ENCODE results near the gene ATP9A.
A peak's percentile ranks its signal among the peaks of the same experiment; 100 is the strongest.
"Not testable (repeated sequence)": the region's sequence is repeated elsewhere in the genome, so short reads cannot be mapped to it uniquely, and the experiment has no call there.

The ATP9A gene

DNA sequence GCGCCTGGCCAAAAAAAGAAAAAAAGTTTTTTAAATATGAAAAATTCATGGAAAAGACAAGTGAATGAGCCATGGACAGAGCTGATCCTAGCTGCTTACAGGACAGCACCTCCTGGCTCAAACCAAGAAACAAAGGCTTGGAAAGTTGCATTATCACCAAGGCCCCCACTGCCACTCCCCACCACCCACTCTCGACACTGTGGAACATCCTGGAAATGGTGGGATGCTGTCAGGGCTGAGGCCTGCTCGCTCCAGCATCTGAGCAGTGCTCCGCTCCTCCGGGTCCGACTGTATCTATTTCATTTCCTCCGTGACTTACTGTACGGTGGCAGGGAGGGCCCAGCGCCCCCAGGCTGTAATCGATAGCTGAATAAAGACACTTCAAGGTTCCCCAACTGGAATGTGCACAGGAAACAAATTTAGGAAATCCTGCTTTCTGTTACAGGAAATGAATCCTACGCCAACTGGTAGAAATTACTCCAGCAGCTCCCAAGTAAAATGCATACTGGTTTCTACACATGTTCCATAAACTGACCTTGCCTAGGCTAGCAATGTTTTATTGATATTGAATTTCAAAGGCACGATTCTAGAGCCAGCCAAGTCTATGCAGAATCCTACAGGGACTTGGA lies 116.2 kb downstream of the ATP9A start:
- DNase-seq (ENCODE audit: low spot score): peak; percentile 80

DNA sequence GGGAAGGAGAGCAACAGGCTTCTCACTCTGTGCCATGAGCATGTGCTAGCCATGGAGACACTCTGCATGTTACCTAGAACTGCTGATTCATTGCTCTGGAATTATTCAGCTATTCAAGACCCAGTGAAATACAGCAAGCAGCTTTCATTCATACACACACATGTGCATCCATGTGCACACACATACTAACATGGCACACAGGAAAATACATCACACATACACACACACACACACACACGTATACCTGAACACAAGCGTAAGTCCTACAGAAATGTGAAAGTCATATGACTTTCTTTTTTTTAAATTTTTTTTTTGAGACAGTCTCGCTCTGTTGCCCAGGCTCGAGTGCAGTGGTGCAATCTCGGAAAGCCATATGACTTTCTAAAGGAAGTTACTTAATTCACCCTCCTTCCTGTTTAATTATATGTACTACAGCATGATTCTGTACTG lies 117.5 kb downstream of the ATP9A start:
- DNase-seq (ENCODE audit: low spot score): peak; percentile 73

DNA sequence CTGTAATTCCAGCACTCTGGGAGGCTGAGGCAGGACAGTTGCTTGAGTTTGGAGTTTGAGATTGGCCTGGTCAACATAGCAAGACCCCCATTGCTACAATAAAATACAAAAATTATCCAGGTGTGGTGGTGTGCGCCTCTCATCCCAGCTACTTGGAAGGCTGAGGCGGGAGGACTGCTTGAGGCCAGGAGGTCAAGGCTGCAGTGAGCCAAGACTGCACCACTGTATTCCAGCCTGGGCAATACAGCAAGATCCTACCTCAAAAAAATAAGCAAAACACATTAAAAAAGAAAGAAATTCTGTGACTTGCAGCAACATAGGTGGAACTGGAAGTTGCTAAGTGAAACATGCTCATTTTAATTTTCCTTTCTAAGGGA lies 119.6 kb downstream of the ATP9A start:
- DNase-seq (ENCODE audit: low spot score): no peak

DNA sequence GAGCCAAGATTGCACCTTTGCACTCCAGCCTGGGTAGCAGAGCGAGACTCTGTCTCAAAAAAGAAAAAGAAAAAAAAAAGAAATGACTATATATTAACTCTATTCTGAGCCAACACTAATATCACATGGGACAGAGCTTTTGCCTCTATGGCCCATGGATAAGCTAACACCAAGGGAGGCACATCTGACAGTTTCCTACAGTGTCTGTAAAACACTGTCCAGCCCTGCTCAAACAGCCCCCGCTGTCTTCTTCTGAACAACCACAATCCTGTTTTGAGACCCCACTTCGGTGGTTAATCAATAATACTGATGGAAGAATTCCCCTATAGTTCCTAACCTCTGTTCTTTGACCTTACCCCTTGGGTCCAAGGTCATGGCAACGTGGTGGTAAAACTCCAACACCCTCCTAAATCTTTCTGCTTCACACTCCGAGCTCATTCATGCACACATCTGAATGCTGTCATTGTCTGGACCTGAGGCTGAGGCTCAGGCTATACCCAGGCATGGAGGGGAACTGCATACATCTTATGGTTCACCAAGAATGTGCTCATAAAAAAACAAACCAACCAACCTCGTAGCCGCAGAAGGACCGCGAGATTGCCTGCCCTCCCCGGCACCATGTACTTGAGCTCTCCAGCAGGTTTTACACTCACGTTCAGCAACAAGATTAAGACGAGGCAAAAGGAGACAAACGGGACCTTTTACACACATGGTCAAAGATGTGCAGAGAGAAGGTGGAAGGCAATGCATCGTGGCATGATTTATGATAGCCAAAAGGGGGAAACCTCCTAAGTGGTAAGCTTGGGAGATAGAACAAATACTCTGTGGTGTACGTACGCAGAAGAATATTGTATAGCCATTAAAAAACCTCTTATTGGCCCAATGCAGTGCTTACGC lies 120.3 kb downstream of the ATP9A start:
- no peak for DNase-seq (ENCODE audit: low spot score)

DNA sequence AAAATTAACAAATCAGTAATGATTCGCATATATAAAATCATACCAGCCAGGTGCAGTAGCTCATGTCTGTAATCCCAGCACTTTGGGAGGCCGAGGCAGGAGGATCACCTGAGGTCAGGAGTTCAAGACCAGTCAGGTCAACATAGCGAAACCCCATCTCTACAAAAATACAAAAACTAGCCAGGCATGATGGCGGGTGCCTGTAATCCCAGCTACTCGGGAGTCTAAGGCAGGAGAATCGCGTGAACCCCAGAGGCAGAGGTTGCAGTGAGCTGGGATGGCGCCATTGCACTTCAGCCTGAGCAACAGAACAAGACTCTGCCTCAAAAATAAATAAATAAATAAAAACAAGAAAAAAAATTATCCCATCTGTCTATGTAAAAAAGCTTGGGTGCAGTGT lies 124.4 kb downstream of the ATP9A start:
- not testable (repeated sequence) for DNase-seq (ENCODE audit: low spot score)

DNA sequence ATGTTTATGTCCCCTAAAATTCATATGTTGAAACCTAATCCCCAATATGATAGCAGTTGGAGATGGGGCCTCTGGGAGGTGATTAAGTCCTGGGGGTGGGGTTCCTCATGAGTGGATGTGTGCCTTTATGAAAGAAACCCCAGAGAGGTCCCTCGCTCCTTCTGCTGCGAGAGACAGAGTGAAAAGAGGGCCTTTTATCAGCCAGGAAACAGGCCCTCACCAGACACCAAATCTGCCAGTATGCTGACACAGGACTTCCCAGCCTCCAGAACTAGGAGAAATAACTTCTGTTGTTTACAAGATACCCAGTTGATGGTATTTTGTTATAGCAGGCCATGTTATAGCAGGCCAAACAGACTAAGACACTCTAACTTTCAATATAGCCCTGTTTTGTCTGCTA lies 124.8 kb downstream of the ATP9A start:
- no peak for DNase-seq (ENCODE audit: low spot score)

DNA sequence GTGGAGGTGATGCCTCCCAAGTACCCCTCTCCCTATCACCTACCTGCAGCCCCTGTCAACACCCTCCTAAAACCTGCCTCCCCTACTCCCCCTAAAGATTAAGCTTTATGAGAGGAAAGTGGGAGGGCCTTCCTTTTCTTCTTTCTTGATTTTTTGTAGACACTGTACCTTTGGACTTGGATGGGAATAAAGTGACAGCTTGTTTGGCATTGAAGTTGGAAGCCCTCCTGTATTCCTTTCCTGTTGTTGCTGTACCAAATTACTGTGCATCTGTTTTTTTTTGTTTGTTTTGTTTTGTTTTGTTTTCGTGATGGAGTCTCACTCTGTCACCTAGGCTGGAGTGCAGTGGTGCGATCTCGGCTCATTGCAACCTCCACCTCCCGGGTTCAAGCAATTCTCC lies 126.3 kb downstream of the ATP9A start:
- no peak for DNase-seq (ENCODE audit: low spot score)

DNA sequence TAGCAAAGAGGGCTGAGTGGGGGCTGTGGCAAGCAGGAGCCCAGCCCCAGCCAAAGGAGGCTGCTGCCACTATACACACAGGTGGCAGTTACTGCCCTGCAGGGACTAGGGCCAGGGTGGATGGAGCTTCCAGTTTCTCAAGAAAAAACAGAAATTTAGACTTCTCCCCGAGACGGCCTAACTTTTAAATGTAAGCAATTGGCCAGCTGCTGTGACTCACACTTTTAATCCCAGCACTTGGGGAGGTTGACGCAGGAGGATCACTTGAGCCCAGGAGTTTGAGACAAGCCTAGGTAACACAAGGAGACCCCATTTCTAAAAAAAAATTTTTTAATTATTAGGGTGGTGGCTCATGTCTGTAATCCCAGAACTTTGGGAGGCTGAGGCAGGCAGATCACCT lies 127.4 kb downstream of the ATP9A start:
- DNase-seq (ENCODE audit: low spot score): no peak

DNA sequence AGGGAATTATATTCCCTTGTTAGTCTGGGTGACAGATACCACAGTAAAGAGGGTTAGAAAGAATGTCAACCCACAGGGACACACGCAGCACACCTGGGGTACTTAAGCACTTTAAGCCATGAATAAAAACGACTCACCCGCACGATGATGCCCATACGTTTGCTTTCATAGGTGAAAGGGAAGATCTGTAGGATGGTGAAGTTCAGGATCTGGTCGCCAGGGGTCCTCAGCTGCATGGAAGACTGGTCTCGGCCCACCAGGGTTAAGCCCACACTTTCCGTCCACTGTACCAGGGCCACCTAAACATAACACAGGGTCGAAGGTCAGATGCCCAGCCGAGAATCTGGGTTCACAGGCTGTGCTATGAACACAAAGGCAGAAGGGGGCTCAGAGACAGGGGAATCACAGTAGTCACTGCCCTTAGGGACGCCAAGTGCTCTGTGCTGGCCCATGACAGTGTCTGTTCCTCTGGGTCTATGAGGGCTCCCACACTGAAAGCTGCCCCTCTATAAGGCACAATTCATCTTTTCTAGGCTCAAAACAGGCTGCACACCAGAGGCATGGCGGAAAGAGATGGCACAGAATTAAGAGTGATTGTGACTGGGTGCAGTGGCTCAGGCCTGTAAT lies 128.9 kb downstream of the ATP9A start:
- DNase-seq (ENCODE audit: low spot score): peak; percentile 77

DNA sequence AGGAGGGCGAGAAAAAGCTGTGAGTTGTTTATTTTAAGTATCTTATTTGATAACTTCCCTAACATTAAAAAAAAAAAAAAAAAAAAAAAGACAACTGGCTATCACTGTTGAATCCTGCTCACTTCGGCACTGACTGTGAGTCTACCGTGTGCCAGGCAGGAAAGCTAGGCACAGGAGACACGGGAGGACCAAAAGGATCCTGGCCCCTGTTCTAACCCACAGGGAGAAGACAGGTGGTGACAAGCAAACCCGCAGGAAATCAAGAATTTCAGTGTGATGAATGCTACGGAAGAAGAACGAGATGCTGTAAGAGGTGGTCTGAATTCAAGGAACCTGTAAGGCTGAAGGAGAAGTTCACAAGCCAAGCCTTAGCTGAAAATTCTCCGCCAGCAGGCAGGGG lies 130.9 kb downstream of the ATP9A start:
- no peak for DNase-seq (ENCODE audit: low spot score)

DNA sequence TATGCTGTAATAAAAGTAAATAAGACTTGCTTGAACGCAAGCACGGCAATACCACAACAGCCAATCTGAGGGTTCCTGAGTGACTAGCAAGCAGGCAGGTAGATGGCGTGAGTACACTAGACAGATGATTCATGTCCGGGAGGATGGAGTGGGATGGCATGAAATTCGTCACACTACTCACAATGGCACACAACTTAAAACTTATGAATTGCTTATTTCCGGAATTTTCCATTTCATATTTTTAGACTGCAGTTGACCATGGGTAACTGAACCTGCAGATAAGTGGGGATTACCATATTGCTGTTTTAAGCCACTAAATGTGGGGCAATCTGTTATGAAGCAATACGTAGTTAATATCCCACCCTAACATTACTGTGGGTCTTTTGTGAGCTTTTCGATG lies 132.1 kb downstream of the ATP9A start:
- peak; percentile 41 for DNase-seq (ENCODE audit: low spot score)

DNA sequence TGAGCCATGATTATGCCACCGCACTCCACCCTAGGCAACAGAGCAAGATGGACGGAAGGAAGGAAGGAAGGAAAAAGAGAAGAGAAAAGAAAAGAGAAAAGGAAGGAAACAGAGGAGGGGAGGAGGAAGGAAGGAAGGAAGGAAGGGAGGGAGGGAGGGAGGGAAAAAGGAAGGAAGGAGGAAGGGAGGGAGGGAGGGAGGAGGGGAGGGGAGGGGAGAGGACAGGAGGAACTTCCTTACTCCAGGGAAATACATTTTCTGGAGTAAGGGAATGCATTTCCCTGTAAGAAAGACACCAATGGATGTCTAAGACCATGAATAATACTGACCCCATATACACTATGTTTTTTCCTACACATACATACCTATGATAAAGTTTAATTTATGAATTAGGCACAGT lies 132.5 kb downstream of the ATP9A start:
- DNase-seq (ENCODE audit: low spot score): no peak

DNA sequence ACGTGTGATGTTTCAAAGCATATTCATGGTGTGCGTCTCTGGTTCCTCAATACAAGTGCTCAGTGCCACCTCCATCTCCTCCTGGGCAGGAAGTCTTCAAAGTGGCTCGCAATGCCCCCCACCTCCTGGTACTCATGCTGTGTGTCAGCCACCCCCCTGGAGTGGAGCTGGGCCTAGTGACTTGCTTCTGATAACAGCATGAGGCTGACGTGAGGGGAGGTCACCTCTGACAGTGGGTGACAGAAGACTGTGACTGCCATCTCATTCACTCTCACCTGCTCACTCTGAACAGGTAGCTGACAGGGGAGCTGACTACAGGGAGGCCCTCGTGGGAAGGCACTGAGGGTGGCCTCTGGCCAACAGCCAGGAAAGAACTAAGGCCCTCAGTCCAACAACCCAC lies 133.3 kb downstream of the ATP9A start:
- no peak for DNase-seq (ENCODE audit: low spot score)

DNA sequence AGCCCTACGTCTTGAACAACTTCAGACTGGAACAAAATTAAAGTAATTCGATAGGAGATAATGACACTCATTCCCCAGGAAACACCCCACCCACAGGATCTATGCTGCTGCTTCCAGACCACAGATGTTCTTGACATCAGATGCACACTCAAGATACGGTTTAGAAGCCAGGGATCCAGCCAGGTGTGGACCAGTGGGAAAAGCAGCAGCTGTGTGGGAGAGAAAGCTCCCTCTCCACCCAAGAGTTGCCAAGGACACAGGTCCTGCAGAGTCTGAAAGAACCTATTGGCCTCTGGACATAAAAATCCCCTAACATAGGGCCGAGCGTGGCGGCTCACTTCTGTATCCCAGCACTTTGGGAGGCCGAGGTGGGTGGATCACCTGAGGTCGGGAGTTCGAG lies 133.9 kb downstream of the ATP9A start:
- no peak for DNase-seq (ENCODE audit: low spot score)

DNA sequence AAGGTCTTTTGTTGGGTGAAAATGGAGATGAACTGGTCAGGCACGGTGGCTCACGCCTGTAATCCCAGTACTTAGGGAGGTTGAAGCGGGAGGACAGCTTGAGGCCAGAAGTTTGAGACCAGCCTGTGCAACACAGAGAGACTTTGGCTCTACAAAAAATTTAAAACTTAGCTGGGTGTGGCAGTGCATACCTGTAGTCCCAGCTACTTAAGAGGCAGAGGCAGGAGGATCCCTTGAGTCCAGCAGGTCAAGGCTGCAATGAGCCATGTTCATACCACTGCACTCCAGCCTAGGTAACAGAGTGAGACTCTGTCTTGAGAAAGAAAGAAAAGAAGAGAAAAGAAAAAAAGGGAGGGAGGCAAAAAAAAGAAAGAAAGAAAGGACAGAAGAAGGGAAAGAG lies 134.8 kb downstream of the ATP9A start:
- no peak for DNase-seq (ENCODE audit: low spot score)

DNA sequence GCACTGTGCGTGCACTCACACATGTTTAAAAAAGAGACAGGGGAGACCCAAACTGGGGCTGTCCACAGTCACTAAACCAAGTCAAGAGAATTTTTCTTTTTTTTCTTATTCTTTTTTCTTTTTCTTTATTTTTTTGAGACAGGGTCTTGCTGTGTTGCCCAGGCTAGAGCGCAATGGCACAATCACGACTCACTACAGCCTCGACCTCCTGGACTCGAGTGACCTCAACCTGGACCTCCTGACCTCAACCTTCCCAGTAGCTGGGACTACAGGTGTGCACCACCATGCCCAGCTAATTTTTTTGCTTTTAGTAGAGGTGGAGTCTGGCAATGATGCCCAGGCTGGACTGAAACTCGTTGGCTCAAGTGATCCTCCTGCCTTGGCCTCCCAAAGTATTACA lies 136.2 kb downstream of the ATP9A start:
- DNase-seq (ENCODE audit: low spot score): no peak

DNA sequence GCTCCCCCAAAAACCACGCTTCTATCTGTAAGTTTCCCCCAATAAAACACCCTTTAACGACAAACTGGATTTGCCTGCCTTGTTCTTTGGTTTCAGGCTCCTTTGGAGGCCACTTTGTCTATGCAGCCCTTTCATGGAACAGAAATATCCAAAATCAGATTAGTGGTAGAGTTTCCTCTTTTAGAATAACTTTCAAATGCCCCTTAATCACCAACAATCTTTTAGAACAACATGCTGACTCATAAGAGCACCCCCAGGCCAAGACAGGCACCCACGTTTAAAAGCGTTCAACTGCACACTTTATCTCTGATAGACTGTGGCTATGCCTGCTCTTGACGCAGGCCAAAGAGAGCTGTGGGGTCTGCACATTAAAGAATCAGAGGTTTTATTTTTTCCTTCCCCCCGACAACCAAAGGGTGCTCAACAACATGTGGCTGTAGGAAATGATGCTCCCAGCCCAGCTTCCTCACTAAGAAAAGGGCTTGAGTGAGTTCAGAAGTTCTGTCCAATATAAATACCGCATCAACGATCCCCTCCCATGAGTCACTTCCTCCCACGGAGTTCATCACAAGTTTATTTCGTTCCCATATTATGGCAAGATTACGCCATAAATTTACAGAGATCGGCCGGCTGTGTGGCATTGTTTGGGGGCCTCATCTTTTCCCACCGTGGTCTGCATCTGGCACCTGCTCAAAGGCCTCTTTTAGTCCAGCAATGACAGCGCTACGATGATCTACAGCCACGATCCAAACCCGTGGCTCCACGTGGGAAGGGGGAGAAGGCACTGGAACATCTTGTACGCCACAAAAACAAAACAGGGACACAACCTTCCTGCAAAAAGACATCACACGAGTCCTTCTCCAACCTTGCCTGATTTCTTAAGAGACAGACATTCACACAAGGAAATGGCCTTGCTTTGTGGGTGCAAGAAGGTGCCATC lies 136.9 kb downstream of the ATP9A start:
- peak; percentile 95 for DNase-seq (ENCODE audit: low spot score)

DNA sequence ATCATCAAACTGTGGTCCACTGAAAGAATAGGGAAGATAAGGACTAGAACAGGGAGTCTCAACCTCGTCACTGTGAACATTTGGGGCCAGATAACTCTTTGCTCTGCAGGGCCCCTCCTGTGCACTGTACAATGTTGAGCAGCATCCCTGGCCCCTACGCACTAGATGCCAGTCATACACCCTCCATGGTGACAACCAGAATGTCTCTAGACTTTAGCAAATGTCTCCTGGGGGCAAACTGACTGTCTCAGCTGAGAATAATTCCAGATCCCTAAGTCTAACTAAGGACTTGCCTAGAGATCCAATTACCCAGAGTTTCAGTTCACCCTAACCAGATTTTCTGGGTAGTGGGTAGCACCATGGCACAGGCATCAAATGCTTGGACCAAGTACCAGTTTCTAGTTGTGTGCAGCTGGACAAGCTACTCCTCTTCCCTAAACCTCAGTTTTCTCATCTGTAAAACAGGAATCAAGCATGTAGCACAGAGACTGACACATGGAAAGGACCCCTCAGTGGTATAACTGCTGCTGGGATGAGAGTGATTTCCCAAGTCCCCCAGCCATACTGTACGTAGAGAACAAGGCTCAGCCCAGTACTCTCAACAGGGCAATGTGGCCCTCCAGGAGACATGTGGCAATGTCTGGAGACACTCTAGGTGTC lies 138.7 kb downstream of the ATP9A start:
- no peak for DNase-seq (ENCODE audit: low spot score)

DNA sequence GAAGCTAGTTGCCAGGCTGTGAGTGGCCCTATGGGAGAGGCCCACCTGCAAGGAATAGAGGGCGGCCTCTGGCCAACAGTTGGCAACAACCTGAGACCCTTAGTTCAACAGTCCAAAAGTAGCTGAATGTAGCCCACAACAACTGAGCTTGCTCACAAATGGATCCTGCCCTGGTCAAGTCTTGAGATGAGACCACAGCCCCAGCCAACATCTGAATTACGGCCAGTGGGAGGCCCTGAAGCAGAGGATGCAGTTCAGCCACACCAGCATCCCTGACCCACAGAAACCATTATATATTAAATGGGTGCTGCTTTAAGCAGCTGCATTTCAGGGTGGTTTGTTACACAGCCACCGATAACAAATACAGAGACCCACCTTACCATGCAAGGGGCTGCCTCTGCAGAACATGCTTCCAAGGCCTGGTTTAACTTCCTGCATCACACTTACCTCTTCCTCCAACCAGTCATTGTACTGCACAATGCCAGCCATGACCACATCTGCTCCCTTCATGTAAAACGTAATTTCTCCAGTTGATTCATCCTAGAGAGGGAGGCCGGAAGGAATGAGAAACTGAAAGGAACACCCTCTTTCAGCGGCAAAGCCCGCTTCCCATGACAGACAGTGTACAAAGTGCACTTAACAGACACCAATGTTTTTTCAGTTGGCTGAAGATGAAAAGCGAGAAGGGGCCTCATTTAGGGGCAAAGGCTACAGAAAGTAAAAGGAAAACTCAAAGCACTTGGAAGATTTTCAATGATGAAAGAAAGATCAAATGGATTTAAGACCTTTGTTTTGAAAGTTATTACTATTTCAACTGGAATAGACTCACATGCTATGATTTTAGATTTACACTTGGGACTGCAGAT lies 139.4 kb downstream of the ATP9A start:
- peak; percentile 67 for DNase-seq (ENCODE audit: low spot score)

DNA sequence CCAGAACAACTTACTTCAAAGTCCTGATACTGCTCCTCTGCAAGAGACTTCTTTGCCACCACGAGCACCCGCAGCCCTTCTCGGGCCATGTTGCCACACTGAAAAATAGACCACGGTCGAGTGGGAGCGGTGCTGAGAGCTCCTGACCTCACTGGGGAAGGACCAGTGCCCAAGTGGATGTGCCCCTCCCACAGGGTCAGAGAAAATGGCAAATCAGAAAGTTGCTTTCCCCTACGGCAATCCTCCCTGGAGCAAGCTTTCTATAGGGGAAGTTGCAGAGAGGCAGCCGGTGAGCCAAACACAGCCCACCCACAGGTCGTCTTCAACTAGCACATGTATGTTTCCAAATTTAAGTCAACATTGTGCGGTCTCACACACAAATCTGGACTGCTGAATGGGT lies 140.6 kb downstream of the ATP9A start:
- no peak for DNase-seq (ENCODE audit: low spot score)

DNA sequence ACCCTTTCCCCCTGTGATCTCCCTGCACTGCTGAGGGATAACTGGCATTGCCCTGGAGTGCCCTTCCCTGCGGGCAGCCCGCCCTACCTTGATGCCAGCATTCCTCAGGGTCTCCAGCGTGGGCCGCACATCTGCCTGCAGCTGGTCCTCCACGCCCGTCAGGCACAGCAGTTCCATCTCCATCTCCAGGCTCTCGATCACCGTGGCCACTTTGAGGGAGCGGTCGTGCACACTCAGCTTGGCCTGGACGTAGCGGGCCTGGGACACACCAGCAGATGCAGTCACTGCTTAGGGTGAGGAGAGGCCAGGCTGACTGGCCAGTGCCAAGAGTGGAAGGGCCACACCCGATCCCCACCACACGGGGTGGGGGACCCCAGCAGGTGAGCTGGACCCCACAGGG lies 143.1 kb downstream of the ATP9A start:
- no peak for DNase-seq (ENCODE audit: low spot score)
